GM12801 (cell line): ENCODE measurements around the gene GAS5.

ENCODE experiments used
- TF ChIP-seq, protein P1 (sequence below): IDR thresholded peaks from one replicate; pipeline ENCODE4 v1.5.1; 2011; ENCODE audit warnings: control low read depth; ENCODE audit not compliant: insufficient read length; ENCODE audit errors: extremely low read depth

The GAS5 gene

DNA sequence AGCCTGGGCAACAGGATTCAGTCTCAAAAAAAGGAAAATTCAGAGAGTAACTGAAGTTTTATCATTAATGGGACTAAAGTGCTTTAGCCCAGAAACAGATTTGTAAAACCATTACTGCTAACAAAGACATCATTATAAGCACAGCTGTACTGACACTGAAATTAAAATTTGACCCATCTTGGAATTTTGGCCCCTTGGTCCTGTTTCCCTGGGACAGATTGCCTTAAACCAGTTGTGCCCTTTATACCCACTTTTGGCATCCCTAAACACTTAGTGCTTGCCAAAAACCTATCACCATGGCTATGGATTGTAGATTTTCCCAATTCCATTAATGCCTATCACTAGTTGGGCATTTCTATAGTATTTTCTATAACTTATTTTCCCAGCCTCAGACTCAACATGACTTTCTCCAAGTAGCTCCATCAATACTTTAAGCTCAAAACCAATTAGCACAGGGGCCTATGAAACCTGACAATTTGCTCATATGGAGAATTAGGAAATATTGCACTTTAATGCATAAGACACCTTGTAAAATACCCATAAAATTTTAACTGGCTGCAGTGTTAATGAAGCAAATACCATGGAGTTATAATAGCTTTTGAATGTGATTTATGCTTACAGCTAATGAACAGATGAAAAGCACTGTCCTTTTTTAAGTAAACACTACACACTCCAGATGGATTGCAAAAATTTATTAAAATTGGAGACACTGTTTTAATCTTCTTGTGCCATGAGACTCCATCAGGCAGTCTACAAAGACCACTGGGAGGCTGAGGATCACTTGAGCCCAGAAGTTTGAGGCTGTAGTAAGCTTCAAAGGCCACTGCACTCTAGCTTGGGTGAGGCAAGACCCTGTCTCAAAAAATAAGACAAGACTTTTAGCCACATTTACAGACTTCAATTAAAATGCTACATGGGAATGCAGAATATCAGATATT is 4.3 kb downstream of the GAS5 start:
- TF ChIP-seq, protein P1, sequence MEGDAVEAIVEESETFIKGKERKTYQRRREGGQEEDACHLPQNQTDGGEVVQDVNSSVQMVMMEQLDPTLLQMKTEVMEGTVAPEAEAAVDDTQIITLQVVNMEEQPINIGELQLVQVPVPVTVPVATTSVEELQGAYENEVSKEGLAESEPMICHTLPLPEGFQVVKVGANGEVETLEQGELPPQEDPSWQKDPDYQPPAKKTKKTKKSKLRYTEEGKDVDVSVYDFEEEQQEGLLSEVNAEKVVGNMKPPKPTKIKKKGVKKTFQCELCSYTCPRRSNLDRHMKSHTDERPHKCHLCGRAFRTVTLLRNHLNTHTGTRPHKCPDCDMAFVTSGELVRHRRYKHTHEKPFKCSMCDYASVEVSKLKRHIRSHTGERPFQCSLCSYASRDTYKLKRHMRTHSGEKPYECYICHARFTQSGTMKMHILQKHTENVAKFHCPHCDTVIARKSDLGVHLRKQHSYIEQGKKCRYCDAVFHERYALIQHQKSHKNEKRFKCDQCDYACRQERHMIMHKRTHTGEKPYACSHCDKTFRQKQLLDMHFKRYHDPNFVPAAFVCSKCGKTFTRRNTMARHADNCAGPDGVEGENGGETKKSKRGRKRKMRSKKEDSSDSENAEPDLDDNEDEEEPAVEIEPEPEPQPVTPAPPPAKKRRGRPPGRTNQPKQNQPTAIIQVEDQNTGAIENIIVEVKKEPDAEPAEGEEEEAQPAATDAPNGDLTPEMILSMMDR, result no peak

DNA sequence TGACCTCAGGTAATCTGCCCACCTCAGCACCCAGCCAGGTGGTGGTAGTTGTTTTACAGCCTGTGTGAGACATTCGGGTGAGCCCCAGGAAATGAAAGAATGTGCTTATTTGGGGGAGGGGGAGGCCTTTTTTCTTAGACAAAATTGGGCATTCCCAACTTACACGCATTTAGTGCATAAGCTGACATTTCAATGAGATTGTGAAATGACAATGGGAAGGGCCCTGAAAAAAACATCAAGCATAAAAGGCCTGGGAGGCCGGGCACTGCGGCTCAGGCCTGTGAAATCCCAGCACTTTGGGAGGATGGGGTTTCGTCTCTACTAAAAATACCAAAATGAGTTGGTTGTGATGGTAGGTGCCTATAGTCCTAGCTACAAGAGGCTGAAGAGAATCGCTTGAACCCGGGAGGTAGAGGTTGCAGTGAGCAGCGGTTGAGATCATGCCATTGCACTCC is 5.0 kb downstream of the GAS5 start:
- TF ChIP-seq, protein P1, result no peak

DNA sequence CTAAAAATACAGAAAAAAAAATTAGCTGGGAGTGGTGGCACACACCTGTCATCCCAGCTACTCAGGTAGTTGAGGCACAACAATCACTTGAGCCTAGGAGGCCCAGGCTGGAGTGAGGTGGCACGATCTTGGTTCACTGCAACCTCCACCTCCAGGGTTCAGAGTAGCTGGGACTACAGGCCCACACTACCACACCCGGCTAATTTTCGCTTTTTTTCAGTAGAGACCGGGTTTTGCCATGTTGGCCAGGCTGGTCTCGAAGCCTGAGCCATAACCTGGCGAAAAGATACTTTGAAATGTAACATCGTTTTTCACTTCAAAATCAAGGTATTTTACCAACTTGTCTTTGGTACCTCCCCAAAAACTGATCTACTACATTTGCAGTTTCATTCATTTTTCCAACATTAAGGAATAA is 6.1 kb downstream of the GAS5 start:
- TF ChIP-seq, protein P1, result no peak

DNA sequence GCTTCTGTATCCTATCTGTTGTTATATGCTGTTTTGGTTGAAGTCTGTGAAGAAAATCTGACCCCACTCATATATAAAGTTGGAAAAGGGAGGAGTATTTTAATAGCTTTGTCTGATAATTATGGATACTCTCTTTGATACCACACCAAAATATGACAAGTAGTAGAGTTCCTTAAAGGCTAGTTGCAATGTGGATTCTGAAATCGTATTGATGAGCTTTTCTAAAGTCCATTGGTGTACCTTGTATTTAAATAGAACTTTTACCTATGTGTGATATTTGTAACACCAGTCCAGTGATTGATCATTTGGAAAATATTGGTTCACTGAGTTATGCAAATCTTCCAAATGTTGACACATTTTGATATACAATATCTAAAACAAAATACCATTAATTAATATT is 7.7 kb downstream of the GAS5 start:
- TF ChIP-seq, protein P1, result no peak

DNA sequence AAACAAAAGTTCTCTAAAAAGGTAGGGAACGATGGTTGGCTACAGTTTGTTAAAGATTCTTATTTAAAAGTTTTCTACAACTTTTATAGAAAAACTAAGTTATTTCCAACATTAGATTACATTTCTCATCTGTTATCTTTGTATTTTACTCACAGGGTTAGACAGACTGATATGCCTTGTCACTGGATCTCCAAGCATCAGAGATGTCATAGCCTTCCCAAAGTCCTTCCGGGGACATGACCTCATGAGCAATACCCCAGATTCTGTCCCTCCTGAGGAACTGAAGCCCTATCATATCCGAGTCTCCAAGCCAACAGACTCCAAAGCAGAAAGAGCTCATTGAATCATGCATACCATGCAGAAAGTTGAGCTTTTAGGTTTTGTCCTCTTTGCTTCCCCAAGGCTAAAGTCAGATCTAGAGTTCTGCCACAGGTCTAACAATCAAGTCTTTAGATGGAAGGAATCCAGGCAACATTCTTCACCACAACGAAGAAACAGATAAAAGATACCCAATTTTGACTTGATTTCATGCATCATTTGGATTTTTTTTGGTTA is 10.3 kb downstream of the GAS5 start:
- TF ChIP-seq, protein P1, result no peak

DNA sequence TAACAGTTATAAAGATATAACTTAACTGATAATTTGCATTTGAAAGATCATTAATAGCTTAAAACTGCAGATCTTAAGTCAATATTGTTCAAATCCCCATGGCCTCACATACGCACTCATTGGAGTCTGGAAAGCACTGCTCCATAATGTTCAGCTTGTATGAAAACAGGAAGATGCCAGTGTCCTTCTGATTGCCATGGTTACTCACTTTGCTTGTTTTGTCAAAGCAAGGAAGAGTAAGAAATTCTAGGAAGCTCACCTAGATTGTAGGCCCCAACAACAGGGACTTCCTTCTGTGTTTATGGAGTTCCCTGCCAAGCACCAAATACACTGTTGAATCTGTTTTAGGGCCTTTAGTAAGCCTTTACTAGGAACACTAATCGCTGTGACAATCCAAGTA is 10.9 kb downstream of the GAS5 start:
- TF ChIP-seq, protein P1, result no peak

DNA sequence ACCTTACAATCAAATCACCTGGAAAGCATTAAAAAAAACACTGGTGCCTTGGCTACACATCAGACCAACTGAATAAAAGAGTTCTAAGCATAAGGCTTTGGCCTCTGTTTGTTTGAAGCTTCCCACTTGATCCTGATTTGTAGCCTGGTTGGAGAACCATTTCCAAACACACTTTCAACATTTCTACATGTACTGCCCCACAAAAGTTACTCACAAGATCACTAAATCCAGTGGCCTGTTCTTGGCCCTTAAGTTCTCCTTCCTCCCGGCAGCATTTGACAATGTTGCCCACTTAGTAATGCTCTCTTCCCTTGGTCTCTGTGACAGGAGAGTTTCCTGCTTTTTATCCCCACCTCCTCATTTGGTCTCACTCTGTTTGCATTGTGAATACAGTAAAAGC is 11.8 kb downstream of the GAS5 start:
- TF ChIP-seq, protein P1, result no peak
